HG03025 (cell line): ENCODE measurements around the gene KIF5C.

Experiments
- ATAC-seq: cut with Tn5 transposase; IDR thresholded peaks from one replicate; pipeline ENCODE4 v1.9.1; 2021; ENCODE audit warnings: mild to moderate bottlenecking, moderate library complexity; ENCODE audit not compliant: unreplicated experiment, low FRiP score

KIF5C gene

DNA sequence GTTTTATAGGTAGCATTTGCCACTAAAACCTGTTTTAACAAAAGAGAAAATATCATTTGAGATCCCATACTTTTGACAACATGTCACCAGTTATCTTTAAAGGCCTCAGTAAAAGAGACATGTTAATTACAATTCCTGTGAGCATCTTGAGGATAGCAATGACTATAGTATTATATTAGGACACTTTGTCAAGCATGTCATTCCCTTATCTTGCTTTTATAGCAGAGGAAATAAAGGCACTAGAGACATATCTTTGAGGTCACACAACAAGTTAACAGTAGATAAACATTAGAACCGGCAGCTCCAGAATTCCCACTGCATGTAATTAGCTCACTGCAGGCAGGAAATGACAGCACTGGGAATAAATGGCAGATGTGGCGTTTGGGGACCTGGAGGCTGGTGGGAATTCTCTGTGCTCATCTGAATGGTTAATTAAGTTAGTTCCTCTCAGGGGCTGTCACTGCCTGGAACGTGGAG is 189.4 kb downstream of the KIF5C start:
- no peak for ATAC-seq

- ATAC-seq = no peak
Measured at GRCh38 chr2:149064856-149065630, 190.0 kb downstream of the KIF5C start.

DNA sequence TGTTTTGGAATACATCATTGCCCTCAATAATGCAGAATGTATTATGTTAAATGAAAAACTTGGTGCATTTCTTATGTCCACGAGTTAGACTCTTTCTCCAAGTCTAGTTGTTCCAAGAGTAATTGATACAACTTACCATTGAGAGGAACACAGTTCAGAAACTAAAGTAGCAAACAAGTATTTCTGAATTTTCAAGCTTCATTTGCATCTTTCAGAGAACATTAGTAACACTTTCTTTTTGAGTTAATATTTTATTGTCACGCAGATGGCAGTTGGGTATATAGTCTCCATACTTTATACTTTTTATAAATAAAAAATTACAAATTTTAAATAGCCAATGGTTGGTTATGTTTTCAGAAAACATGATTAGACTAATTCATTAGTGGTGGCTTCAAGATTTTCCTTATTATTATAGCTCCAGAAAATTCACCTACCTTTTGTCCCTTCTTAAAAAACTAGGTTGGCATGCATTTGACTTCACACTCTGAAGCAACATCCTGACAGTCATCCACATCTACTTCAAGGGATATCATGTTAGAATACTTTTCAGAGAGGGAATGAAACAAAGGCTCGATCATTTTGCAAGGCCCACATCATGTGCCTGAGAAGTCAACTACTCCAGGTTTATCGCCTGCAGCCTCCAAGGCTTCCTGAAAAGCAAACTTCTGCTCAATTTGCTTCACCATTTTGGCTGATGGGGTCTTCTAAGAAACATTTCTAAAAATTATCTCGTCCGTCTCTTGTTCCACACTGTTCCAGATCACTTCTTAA is 193.4 kb downstream of the KIF5C start:
- no peak for ATAC-seq

DNA sequence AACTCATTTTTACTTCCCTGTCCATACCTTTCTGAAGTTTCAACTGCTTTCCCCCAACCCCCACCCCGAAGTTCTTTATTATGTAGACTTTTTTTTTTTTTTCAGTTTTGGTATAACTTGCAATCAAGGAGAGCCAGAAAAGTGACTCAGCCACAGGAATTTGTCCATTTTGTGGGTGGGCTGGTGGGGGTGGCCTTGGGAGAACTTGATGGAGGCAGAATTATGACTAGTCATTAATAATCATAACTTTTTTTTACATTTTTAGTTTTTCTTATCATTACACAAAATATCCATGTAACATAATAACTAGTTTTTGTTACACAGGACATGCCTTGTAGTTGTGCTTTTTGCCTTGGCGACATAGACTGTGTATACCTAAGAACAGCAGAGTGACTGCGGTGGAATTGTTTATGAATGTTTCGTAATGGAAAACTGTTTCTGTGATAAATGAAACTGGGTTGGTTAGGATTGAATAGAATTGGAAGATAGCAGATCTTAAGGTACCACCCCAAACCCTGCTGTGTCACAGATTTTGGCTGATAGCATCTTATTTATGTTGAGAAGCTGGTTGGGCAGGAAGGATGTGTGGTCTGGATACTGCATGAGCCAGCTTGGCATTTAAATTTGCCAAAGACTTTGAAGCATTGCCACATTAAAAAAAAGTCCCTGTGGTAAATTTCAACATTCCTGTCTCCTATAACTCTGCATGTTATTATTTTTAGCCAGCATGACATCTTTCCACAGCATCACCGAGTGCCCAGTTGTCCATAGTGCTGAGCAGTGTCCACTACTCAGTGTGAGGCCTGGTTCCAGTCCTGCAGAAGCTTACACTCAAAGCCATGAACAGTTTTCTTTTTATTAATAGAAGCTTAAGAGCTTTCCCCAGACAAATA is 194.2 kb downstream of the KIF5C start:
- no peak for ATAC-seq

DNA sequence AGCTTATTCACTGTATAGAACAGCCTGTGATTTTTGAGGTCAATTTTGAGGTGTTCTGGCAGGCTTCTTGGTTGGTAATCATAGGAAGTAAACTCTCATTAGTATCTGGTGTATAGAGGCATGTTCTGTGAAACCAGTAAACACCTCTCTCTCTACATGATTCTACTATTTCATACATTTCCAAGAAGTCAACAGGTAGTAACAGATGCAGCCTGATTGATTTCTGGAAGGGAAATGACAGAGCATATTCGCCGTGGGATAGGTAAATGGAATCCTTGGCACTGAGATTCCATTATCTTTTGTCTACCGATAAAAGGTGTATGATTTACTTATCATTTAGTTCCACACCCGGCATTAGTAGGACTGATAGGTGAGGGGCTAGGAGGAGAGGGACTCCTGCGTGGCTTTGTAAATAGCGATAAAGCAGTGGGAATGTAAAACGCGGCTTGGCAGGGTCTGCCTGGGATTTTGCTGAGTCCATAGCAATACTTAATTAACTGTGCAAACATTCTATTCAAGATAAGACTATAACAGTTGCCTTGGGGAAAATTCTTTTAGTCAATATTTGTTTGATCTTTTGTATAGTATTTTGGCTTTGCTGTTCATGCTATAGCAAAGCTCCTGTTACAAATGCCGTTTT is 195.8 kb downstream of the KIF5C start:
- ATAC-seq = no peak

- no peak for ATAC-seq
Measured at GRCh38 chr2:149075105-149075504, 200.1 kb downstream of the KIF5C start.

DNA sequence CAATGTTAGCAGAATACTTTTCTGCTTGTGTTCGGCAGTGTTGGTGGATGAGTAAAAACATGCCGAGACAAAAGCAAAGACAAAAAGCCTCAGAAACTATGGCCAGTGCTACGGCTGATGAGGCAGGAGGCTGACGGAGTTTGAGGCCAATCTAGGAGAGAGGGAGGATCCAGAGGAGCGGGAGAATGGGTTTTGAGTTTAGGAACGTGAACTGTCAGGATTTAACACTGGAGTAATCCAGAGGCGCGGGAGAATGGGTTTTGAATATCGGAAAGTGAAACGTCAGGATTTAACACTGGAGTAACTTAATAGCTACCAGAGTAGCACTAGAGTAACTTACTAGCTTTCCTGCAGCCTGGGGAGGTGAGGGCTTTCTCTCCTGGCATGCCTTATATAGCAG is 200.8 kb downstream of the KIF5C start:
- no peak for ATAC-seq
